NOMO-1 treated with DMSO at 0.1 percent for 48 hours (cell line): ENCODE data around the gene HOXC13.

Source experiments
- DNase-seq: peaks from one replicate; lab custom pipeline; 2025; ENCODE audit not compliant: unreplicated experiment; lab: John Stamatoyannopoulos, UW

Gene HOXC13

GRCh38 chr12:53954694-53955035 lies 16.0 kb downstream of the HOXC13 start, which contains the start of gene HOXC12:
TSS of gene HOXC12 (plus strand) at chr12:53954903. CDS start at chr12:53954930, 27 bp downstream.
- DNase-seq, result no peak

- no peak for DNase-seq
Measured at GRCh38 chr12:53955036-53955775, 16.6 kb downstream of the HOXC13 start.

- no peak for DNase-seq
Measured at GRCh38 chr12:53955776-53956250, 17.2 kb downstream of the HOXC13 start.

GRCh38 chr12:53956251-53956887 lies 17.7 kb downstream of the HOXC13 start:
- no peak for DNase-seq

GRCh38 chr12:53956914-53957536 lies 18.4 kb downstream of the HOXC13 start:
- peak; percentile 25 for DNase-seq

- DNase-seq, result no peak
Measured at GRCh38 chr12:53958128-53958527, 19.5 kb downstream of the HOXC13 start.

GRCh38 chr12:53959314-53959713 lies 20.7 kb downstream of the HOXC13 start:
- no peak for DNase-seq

GRCh38 chr12:53960187-53961024 lies 21.8 kb downstream of the HOXC13 start:
- DNase-seq, result no peak

GRCh38 chr12:53961025-53961761 lies 22.6 kb downstream of the HOXC13 start:
- DNase-seq, result no peak

- no peak for DNase-seq
Measured at GRCh38 chr12:53963005-53963404, 24.4 kb downstream of the HOXC13 start.

- no peak for DNase-seq
Measured at GRCh38 chr12:53963434-53964314, 25.0 kb downstream of the HOXC13 start.

GRCh38 chr12:53964315-53964713 lies 25.7 kb downstream of the HOXC13 start:
- DNase-seq, result no peak

- no peak for DNase-seq
Measured at GRCh38 chr12:53965281-53966084, 26.9 kb downstream of the HOXC13 start.

GRCh38 chr12:53966085-53966384 lies 27.4 kb downstream of the HOXC13 start:
- DNase-seq, result no peak

- no peak for DNase-seq
Measured at GRCh38 chr12:53966385-53967133, 27.9 kb downstream of the HOXC13 start.

- DNase-seq, result no peak
Measured at GRCh38 chr12:53967421-53967925, 28.8 kb downstream of the HOXC13 start.

- no peak for DNase-seq
Measured at GRCh38 chr12:53968214-53969127, 29.8 kb downstream of the HOXC13 start.
